ENCODE data around the gene DHX30. TPM values are rescaled to one million over a fixed set of nuclear protein-coding genes. Genes with fewer than 3 reads are reported as not detected.

DHX30 gene
- total and polyA plus RNA-seq, 9 of the 15 experiments (the other 6 are each of a cell fraction or from before 2014, with no cell fraction given), result 12.3 to 158 (median 79.0) TPM

- 95% methylated on average over 11 of the region's 11 CpGs for WGBS (ENCODE audit: insufficient coverage, low coverage, missing lambda C conversion rate)
- POLR2A ChIA-PET, result interaction anchor here (0.8 kb wide), 1 partner anchor 9 kb away, joined by 3 read pairs; no protein-coding TSS in a partner anchor
- CTCF ChIA-PET (ENCODE audit: low intra/inter-chr PET ratio), result interaction anchor here (0.6 kb wide), 1 partner anchor 20 kb away, joined by 3 read pairs; no protein-coding TSS in a partner anchor
- Histone ChIP-seq H3K36me3 (ENCODE audit: control insufficient read depth, insufficient read depth, low read length) (peaks cover 99% of the 10 kb centered on the region), H3K4me1 (replicated peaks in 1 of 2; ENCODE audit: control insufficient read depth in 2 of 2, insufficient read depth in 2 of 2, low read length in 2 of 2) (peaks cover 0 to 22% of the 10 kb centered on the region in 2 experiments; a peak in 1 of 5 replicates), H4K20me1 (replicated peaks; ENCODE audit: control insufficient read depth, insufficient read depth, low read length) (peaks cover 16% of the 10 kb centered on the region; the same call in 1 of the 2 replicates), H3K27me3 (ENCODE audit: control insufficient read depth in 2 of 2, insufficient read depth in 2 of 2, low read length in 2 of 2) (no peaks in the 10 kb centered on the region), H3K9ac (ENCODE audit: insufficient read depth in 1 of 2, low read depth in 2 of 2, low read length in 2 of 2) (no peak overlapping the region), H3K4me2 (ENCODE audit: insufficient read depth, low read length) (no peak overlapping the region), H3K9me1 (ENCODE audit: control insufficient read depth, insufficient read depth, low read length) (no peaks in the 10 kb centered on the region), H3K4me3 (no peak overlapping the region), H3K79me2 (ENCODE audit: control insufficient read depth, insufficient read depth, low read length) (no peaks in the 10 kb centered on the region; the same call in 2 of the 3 replicates), H2AFZ (ENCODE audit: low read depth, low read length) (no peak overlapping the region), H3K9me3 (replicated peaks; ENCODE audit: control insufficient read depth, insufficient read depth, low read depth, low read length) (no peaks in the 10 kb centered on the region), H3K27ac (ENCODE audit: extremely low read depth, low read depth, low read length) (no peak overlapping the region)
- no TSS peak for BruUV-seq (replicated peaks)
- no peak for FAIRE-seq
- peak in 1 of 4 experiments; percentile 48 for DNase-seq (ENCODE audit: extremely low read depth in 1 of 4, low spot score in 3 of 4)
- TF ChIP-seq RBFOX2 (IDR thresholded peaks at IDR 0.05; ENCODE audit: low read depth, low read length), result peak; percentile 34; the same call in 1 of the 2 replicates
- TF ChIP-seq POLR2AphosphoS5 (IDR thresholded peaks at IDR 0.05; ENCODE audit: control insufficient read depth, insufficient read depth, low read depth, low read length), result peak; percentile 10; the same call in 1 of the 2 replicates
- peak; percentile 46; the same call in 1 of the 2 replicates for TF ChIP-seq POLR2G (IDR thresholded peaks at IDR 0.05; ENCODE audit: low read depth, low read length)
- TF ChIP-seq, protein P1, sequence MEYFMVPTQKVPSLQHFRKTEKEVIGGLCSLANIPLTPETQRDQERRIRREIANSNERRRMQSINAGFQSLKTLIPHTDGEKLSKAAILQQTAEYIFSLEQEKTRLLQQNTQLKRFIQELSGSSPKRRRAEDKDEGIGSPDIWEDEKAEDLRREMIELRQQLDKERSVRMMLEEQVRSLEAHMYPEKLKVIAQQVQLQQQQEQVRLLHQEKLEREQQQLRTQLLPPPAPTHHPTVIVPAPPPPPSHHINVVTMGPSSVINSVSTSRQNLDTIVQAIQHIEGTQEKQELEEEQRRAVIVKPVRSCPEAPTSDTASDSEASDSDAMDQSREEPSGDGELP (CRISPR knock-in tag; IDR thresholded peaks at IDR 0.05; ENCODE audit: borderline replicate concordance), result 0 out of 2 replicates have a peak, but pooled peaks have one; percentile 8
- no peak for TF ChIP-seq ETV5 (CRISPR knock-in tag; IDR thresholded peaks at IDR 0.05; ENCODE audit: low read depth)
- intact Hi-C loops (cut with micrococcal nuclease) (no loop called here), in situ Hi-C loops (cut with MboI) (loop anchor here (25.0 kb wide), 1 partner anchor 1390 kb away; no protein-coding TSS in a partner anchor)
- no peak for ATAC-seq
Measured at GRCh38 chr3:47847260-47847659, 44.3 kb downstream of the DHX30 start.
